KMS-11 (cell line): ENCODE results near the gene UNCX.

Experiments used
- H2AFZ ChIP-seq: fragments of 200-600 bp; sonication (generic); 2 replicates; pipeline ENCODE4 v1.6.1; 2016; ENCODE audit warnings: antibody characterized with exemption, mixed run types, low read depth
- H3K27ac ChIP-seq: fragments of 200-600 bp; sonication (generic); 2 replicates; pipeline ENCODE4 v1.6.1; 2016; ENCODE audit warnings: mild to moderate bottlenecking, mixed run types
- H3K27me3 ChIP-seq: fragments of 200-600 bp; sonication (generic); 2 replicates; pipeline ENCODE4 v1.6.1; 2017; ENCODE audit warnings: mild to moderate bottlenecking, low read depth, mixed run types, moderate library complexity; ENCODE audit not compliant: insufficient read depth
- H3K36me3 ChIP-seq: fragments of 200-600 bp; sonication (generic); 2 replicates; pipeline ENCODE4 v1.6.1; 2017; ENCODE audit warnings: mild to moderate bottlenecking, mixed run types; ENCODE audit not compliant: insufficient read depth
- H3K4me1 ChIP-seq: fragments of 200-600 bp; sonication (generic); 2 replicates; pipeline ENCODE4 v1.6.1; 2016; ENCODE audit warnings: mild to moderate bottlenecking, low read depth, mixed run types; ENCODE audit not compliant: poor library complexity, severe bottlenecking
- H3K4me2 ChIP-seq: fragments of 200-600 bp; sonication (generic); 2 replicates; pipeline ENCODE4 v1.7.0; 2016; ENCODE audit warnings: mild to moderate bottlenecking, mixed run types
- H3K4me3 ChIP-seq: fragments of 200-600 bp; sonication (generic); IDR thresholded peaks from 2 replicates; pipeline ENCODE4 v1.6.1; 2017; ENCODE audit warnings: low read depth, low read length, mixed read lengths; ENCODE audit not compliant: insufficient read depth
- H3K79me2 ChIP-seq: fragments of 200-600 bp; sonication (generic); 2 replicates; pipeline ENCODE4 v1.6.1; 2016; ENCODE audit warnings: low read depth, mixed run types; ENCODE audit not compliant: insufficient read depth
- H3K9ac ChIP-seq: fragments of 200-600 bp; sonication (generic); 2 replicates; pipeline ENCODE4 v1.6.1; 2016; ENCODE audit warnings: mild to moderate bottlenecking, mixed run types
- H4K20me1 ChIP-seq: fragments of 200-600 bp; sonication (generic); 2 replicates; pipeline ENCODE4 v1.6.1; 2016; ENCODE audit warnings: mild to moderate bottlenecking, mixed run types; ENCODE audit not compliant: insufficient read depth
- TF ChIP-seq, protein P1 (sequence below): fragments of 200-600 bp; sonication (generic); conservative IDR thresholded peaks from 2 replicates; pipeline ENCODE4 v1.6.1; 2017; ENCODE audit warnings: low read depth, mild to moderate bottlenecking, antibody characterized with exemption, low read length, moderate library complexity, mixed read lengths

Gene UNCX

DNA sequence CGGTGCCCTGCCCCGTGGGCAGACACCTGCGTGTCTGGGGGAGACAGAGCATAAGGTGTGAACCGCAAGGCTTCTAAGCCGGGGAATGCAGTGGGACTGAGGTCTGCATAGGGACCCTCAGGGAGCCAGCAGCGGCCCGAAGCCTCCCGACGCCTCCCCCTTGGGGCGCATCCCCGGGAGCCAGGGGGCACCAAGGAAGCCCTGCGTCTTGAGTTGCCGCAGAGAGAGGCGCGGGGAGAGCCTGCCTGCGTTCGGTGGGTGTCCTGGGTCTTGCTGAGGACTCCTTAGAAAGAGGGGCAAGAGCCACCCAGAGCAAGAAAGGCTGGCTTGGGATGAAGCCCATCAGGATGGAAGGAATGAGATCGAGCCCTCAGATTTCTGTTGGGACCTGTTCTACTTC lies 18.2 kb upstream of the UNCX start:
- Histone ChIP-seq H2AFZ (no peak overlapping the region), H3K4me2 (no peak overlapping the region), H3K4me1 (no peaks in the 10 kb centered on the region), H3K4me3 (no peak overlapping the region), H3K27me3 (peaks cover 94% of the 10 kb centered on the region), H3K79me2 (no peaks in the 10 kb centered on the region), H3K9ac (no peak overlapping the region), H3K27ac (no peak overlapping the region), H4K20me1 (no peaks in the 10 kb centered on the region), H3K36me3 (no peaks in the 10 kb centered on the region)
- TF ChIP-seq, protein P1, sequence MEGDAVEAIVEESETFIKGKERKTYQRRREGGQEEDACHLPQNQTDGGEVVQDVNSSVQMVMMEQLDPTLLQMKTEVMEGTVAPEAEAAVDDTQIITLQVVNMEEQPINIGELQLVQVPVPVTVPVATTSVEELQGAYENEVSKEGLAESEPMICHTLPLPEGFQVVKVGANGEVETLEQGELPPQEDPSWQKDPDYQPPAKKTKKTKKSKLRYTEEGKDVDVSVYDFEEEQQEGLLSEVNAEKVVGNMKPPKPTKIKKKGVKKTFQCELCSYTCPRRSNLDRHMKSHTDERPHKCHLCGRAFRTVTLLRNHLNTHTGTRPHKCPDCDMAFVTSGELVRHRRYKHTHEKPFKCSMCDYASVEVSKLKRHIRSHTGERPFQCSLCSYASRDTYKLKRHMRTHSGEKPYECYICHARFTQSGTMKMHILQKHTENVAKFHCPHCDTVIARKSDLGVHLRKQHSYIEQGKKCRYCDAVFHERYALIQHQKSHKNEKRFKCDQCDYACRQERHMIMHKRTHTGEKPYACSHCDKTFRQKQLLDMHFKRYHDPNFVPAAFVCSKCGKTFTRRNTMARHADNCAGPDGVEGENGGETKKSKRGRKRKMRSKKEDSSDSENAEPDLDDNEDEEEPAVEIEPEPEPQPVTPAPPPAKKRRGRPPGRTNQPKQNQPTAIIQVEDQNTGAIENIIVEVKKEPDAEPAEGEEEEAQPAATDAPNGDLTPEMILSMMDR, result no peak

DNA sequence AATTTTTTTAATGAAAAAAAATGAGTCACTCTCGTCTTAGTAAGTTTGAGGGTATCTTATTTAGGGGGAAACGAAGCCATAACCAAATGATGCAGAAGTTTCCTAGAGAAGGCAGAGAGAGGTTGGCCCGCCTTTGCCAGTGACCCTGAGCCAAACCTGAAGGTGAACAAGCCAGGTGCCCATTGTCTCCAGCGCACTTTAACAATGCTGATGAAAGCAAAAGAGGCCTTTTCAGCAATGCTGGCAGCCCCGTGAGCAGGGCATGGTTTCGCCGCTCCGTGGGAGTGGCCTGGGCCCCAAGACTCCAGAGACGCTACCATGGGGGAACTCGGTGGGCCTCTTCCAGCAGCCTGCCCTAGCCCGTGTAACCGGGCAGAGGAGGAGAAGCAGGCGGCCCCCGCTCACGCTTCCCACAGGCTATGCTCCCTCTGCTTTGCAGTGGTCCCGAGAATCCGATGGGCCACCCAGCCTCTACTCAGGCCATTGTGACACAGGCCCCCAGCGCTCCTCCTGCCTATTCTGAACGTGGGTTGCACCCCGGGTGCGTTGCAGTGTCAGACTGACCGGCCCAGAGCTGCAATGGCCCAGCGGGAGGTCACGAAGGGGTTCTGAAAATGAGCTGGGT lies 14.0 kb upstream of the UNCX start:
- Histone ChIP-seq H3K79me2 (no peaks in the 10 kb centered on the region), H3K4me1 (no peaks in the 10 kb centered on the region), H3K27ac (no peak overlapping the region), H3K27me3 (peaks cover 90% of the 10 kb centered on the region), H3K4me3 (no peak overlapping the region), H2AFZ (no peak overlapping the region), H3K4me2 (no peak overlapping the region), H3K9ac (no peak overlapping the region), H4K20me1 (no peaks in the 10 kb centered on the region), H3K36me3 (no peaks in the 10 kb centered on the region)
- TF ChIP-seq, protein P1, result no peak

DNA sequence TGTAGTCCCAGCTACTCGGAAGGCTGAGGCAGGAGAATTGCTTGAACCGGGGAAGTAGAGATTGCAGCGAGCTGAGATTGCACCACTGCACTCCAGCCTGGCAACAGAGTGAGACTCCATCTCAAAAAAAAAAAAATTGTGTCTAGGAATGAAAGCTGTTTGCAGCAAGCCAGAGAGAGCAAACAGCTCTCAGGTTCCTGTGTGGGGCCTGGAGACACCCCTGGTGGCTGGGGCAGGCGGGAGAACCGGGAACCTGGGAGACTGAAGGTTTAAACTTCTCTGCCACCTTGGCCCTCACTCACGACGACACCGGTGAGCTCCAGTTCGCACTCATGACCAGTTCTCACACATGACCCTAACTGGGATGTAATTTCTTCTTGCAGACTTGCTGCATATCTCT lies 13.2 kb upstream of the UNCX start:
- H3K27me3 ChIP-seq, result peaks cover 81% of the 10 kb centered on the region

DNA sequence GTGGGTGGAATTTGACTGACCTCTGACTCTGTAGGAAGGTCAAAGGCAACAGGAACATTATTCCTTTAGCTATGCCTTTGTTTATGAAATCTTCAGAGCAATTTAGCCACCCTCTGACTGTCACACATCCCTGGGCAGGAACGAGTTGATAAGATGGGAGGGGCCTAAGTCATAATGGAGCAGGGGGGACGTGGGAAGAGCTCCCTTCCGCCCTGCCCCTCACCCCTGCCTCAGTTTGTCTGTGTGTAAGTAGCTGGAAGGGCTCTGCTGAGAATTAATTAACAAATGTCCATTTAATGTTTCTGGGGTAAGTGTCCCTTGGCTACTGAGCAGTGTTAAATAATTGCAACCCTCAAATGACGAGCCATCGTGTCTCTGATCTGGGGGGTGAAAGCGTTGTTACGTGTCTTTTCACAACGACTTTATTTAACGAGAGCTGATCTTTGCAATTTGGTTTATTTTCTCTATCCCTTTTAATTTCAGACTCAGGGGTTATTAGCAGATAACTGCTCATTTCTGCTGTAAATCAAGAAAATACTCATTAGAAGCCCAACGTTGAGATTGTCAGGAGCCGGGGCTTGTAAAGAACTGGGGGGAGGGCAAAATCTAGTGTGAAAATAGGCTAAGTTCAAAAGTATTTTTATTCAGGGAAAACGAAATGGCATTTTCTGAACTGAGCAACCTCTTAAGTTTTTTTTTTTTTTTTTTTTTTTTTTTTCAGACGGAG lies 12.5 kb upstream of the UNCX start:
- H3K79me2 ChIP-seq, result no peaks in the 10 kb centered on the region
- H3K36me3 ChIP-seq, result no peaks in the 10 kb centered on the region
- no peak overlapping the region for H3K4me2 ChIP-seq
- TF ChIP-seq, protein P1, result no peak
- H3K27ac ChIP-seq, result no peak overlapping the region
- no peak overlapping the region for H3K9ac ChIP-seq
- no peaks in the 10 kb centered on the region for H3K4me1 ChIP-seq
- H2AFZ ChIP-seq, result no peak overlapping the region
- H3K4me3 ChIP-seq, result no peak overlapping the region
- no peaks in the 10 kb centered on the region for H4K20me1 ChIP-seq
- peaks cover 75% of the 10 kb centered on the region for H3K27me3 ChIP-seq

More for the DNA sequence above, 13.2 kb upstream of the UNCX start:
- no peak overlapping the region for H3K27ac ChIP-seq
- no peak overlapping the region for H3K9ac ChIP-seq
- no peaks in the 10 kb centered on the region for H3K79me2 ChIP-seq
- H2AFZ ChIP-seq, result no peak overlapping the region
- H3K36me3 ChIP-seq, result no peaks in the 10 kb centered on the region
- no peaks in the 10 kb centered on the region for H3K4me1 ChIP-seq
- no peaks in the 10 kb centered on the region for H4K20me1 ChIP-seq
- TF ChIP-seq, protein P1, result no peak
- no peak overlapping the region for H3K4me2 ChIP-seq
- H3K4me3 ChIP-seq, result no peak overlapping the region
